HCT116 (cell line): ENCODE data around the gene ACOX3. TPM values are rescaled to one million over a fixed set of nuclear protein-coding genes. Genes with fewer than 3 reads are reported as not detected.

Experiments
- ATAC-seq: fragments of 200-7000 bp; cut with Tn5 transposase; 2 replicates; pipeline ENCODE4 v1.9.1; 2020; ENCODE audit warnings: mild to moderate bottlenecking, moderate library complexity
- BruUV-seq: library from RNA; stranded (reverse); fragments of 400-500 nt; replicated peaks from 2 replicates; lab custom pipeline; 2021; lab: Mats Ljungman, UMichigan
- CTCF ChIA-PET: fragments of 300-600 bp; sonication (Branson Sonifier 250); formaldehyde crosslinking; loops from one replicate; lab custom pipeline; 2021; ENCODE audit warnings: antibody characterized with exemption; lab: Charles Lee
- POLR2A ChIA-PET: fragments of 300-600, 350-600 bp; sonication (Branson Sonifier 250); formaldehyde crosslinking; loops from one replicate; lab custom pipeline; 2021; ENCODE audit warnings: antibody characterized with exemption; lab: Charles Lee
- RAD21 ChIA-PET, 2 experiments: fragments of 300-600 bp; sonication (Branson Sonifier 250); formaldehyde crosslinking; loops; one replicate each; lab custom pipeline; 2023; ENCODE audit warnings: low total read pairs in 2 of 2; ENCODE audit not compliant: uncharacterized antibody in 2 of 2, unreplicated experiment in 2 of 2, low non-redundant PET in 1 of 2; lab: Charles Lee
- DNase-seq: peaks from one replicate; pipeline ENCODE4 v3.0.0-alpha.2; 2010; ENCODE audit warnings: low read depth, low spot score
- H2AFZ ChIP-seq: fragments of 200-600 bp; shearing (Covaris generic), sonication (generic); 2 replicates; pipeline ENCODE4 v1.6.1; 2017; ENCODE audit warnings: low read depth, mixed run types, mixed read lengths, antibody characterized with exemption, low read length; ENCODE audit not compliant: poor library complexity, severe bottlenecking
- H3K27ac ChIP-seq: 2 replicates; pipeline ENCODE4 v1.5.1; 2012; ENCODE audit warnings: low read depth, low read length
- H3K27me3 ChIP-seq: fragments of 200-600 bp; sonication (generic); 2 replicates; pipeline ENCODE4 v1.6.1; 2016; ENCODE audit warnings: mixed run types, low read length, mixed read lengths; ENCODE audit not compliant: insufficient read depth
- H3K36me3 ChIP-seq, 2 experiments: fragments of 200-500 bp in 1 of 2; fragments of 200-600 bp in 1 of 2; sonication (Bioruptor generic) in 1 of 2; sonication (generic) in 1 of 2; 2 replicates each; pipeline versions ENCODE4 v1.5.1 to v1.6.1; 2014 to 2016; ENCODE audit warnings: low read length in 2 of 2, inconsistent platforms in 1 of 2, mixed read lengths in 1 of 2, mixed run types in 1 of 2; ENCODE audit not compliant: insufficient read depth in 2 of 2, control insufficient read depth in 1 of 2
- H3K4me1 ChIP-seq, 2 experiments: fragments of 200-600 bp in 1 of 2; sonication (generic) in 1 of 2; 2 replicates each; pipeline versions ENCODE4 v1.5.1 to v1.6.1; 2012 to 2017; ENCODE audit warnings: low read length in 2 of 2, inconsistent platforms in 1 of 2, mild to moderate bottlenecking in 1 of 2, mixed read lengths in 1 of 2, mixed run types in 1 of 2, moderate library complexity in 1 of 2; ENCODE audit not compliant: insufficient read depth in 2 of 2, control insufficient read depth in 1 of 2
- H3K4me2 ChIP-seq: fragments of 200-600 bp; sonication (generic); 2 replicates; pipeline ENCODE4 v1.6.1; 2017; ENCODE audit warnings: mixed run types, low read length, mixed read lengths
- H3K4me3 ChIP-seq, 2 experiments: fragments of 200-600 bp in 1 of 2; sonication (generic) in 1 of 2; replicated peaks in 1 of 2; 2 replicates each; pipeline ENCODE4 v1.5.1; 2011 to 2016; ENCODE audit warnings: low read length in 2 of 2, control low read depth in 1 of 2, low read depth in 1 of 2, mild to moderate bottlenecking in 1 of 2, mixed read lengths in 1 of 2, mixed run types in 1 of 2
- H3K79me2 ChIP-seq: fragments of 200-600 bp; sonication (generic); 2 replicates; pipeline ENCODE4 v1.6.1; 2017; ENCODE audit warnings: mild to moderate bottlenecking, mixed run types, low read length, moderate library complexity, mixed read lengths; ENCODE audit not compliant: insufficient read depth
- H3K9ac ChIP-seq: fragments of 200-600 bp; sonication (generic); 2 replicates; pipeline ENCODE4 v1.6.1; 2016; ENCODE audit warnings: low read length, mixed read lengths
- H3K9me2 ChIP-seq: fragments of 200-600 bp; sonication (generic), shearing (Covaris generic); 2 replicates; pipeline ENCODE4 v1.6.1; 2017; ENCODE audit warnings: mixed run types, mild to moderate bottlenecking, moderate library complexity; ENCODE audit not compliant: insufficient read depth
- H3K9me3 ChIP-seq, 2 experiments: fragments of 200-500 bp in 1 of 2; fragments of 200-600 bp in 1 of 2; sonication (Bioruptor generic) in 1 of 2; sonication (generic) in 1 of 2; 2 replicates each; pipeline ENCODE4 v1.6.1; 2014 to 2017; ENCODE audit warnings: low read length in 2 of 2, mixed read lengths in 2 of 2, inconsistent platforms in 1 of 2, low read depth in 1 of 2, mild to moderate bottlenecking in 1 of 2, mixed run types in 1 of 2, moderate library complexity in 1 of 2; ENCODE audit not compliant: control insufficient read depth in 1 of 2, insufficient read depth in 1 of 2
- H4K20me1 ChIP-seq: fragments of 200-600 bp; sonication (generic), shearing (Covaris generic); 2 replicates; pipeline ENCODE4 v1.6.1; 2017; ENCODE audit warnings: mixed run types, mild to moderate bottlenecking, moderate library complexity; ENCODE audit not compliant: insufficient read depth
- CTCF ChIP-seq, 3 experiments: fragments of 200-600 bp in 1 of 3; sonication (generic) in 1 of 3; IDR thresholded peaks in 2 of 3; conservative IDR thresholded peaks in 1 of 3; 2 replicates each; pipeline ENCODE4 v1.5.1; 2012 to 2017; ENCODE audit warnings: low read depth in 2 of 3, low read length in 2 of 3, antibody characterized with exemption in 1 of 3, borderline replicate concordance in 1 of 3, control low read depth in 1 of 3, mild to moderate bottlenecking in 1 of 3, mixed read lengths in 1 of 3, mixed run types in 1 of 3, moderate library complexity in 1 of 3; ENCODE audit not compliant: insufficient read depth in 1 of 3
- EGR1 ChIP-seq: IDR thresholded peaks from 2 replicates; pipeline ENCODE4 v1.6.1; 2012; ENCODE audit warnings: low read depth
- ELF1 ChIP-seq: IDR thresholded peaks from 2 replicates; pipeline ENCODE4 v1.6.1; 2012; ENCODE audit warnings: low read depth, borderline replicate concordance
- EZH2 ChIP-seq: fragments of 200-600 bp; sonication (generic); IDR thresholded peaks from 2 replicates; pipeline ENCODE4 v1.6.1; 2017; ENCODE audit warnings: antibody characterized with exemption, mixed run types
- EZH2phosphoT487 ChIP-seq: fragments of 200-600 bp; IDR thresholded peaks from 2 replicates; pipeline ENCODE4 v1.6.1; 2018; ENCODE audit warnings: antibody characterized with exemption, borderline replicate concordance
- FOSL1 ChIP-seq: IDR thresholded peaks from 2 replicates; pipeline ENCODE4 v1.6.1; 2012; ENCODE audit warnings: low read depth
- JUND ChIP-seq: IDR thresholded peaks from 2 replicates; pipeline ENCODE4 v1.6.1; 2012
- RAD21 ChIP-seq: IDR thresholded peaks from 2 replicates; pipeline ENCODE4 v1.6.1; 2012; ENCODE audit warnings: low read depth, mild to moderate bottlenecking
- REST ChIP-seq: IDR thresholded peaks from 2 replicates; pipeline ENCODE4 v1.6.1; 2012; ENCODE audit warnings: low read depth
- SIN3A ChIP-seq: IDR thresholded peaks from 2 replicates; pipeline ENCODE4 v1.6.1; 2012; ENCODE audit warnings: low read depth
- SP1 ChIP-seq: IDR thresholded peaks from 2 replicates; pipeline ENCODE4 v1.6.1; 2012; ENCODE audit warnings: low read depth
- TCF7L2 ChIP-seq: IDR thresholded peaks from 2 replicates; pipeline ENCODE4 v1.7.0; 2011; ENCODE audit warnings: borderline replicate concordance, inconsistent platforms; ENCODE audit not compliant: insufficient read depth, insufficient read length; ENCODE audit errors: extremely low read depth
- YY1 ChIP-seq: IDR thresholded peaks from 2 replicates; pipeline ENCODE4 v1.6.1; 2011; ENCODE audit warnings: low read length, low read depth, moderate library complexity, mild to moderate bottlenecking; ENCODE audit not compliant: insufficient replicate concordance; ENCODE audit errors: extremely low read depth
- ZFX ChIP-seq: fragments of 450-650 bp; IDR thresholded peaks from 2 replicates; pipeline ENCODE4 v1.6.1; 2017
- ZNF274 ChIP-seq: fragments of 200-500 bp; sonication (Bioruptor generic); IDR thresholded peaks from 2 replicates; pipeline ENCODE4 v1.6.1; 2014; ENCODE audit warnings: mild to moderate bottlenecking, low read depth, low read length, inconsistent platforms
- intact Hi-C: fragments of 100-400 bp; cut with micrococcal nuclease; formaldehyde crosslinking; loops from 2 replicates; pipeline ENCODE4 v1.10.0; 2022
- total RNA-seq: library from RNA; stranded (reverse); gene quantifications from one replicate; pipeline ENCODE4 v1.2.1, GENCODE V29; 2021; ENCODE audit not compliant: unreplicated experiment
- TF ChIP-seq, protein P1 (sequence below): IDR thresholded peaks from 2 replicates; pipeline ENCODE4 v1.6.1; 2011; ENCODE audit warnings: mild to moderate bottlenecking, low read length, moderate library complexity; ENCODE audit not compliant: insufficient replicate concordance; ENCODE audit errors: extremely low read depth
- TF ChIP-seq, protein P2 (sequence below): IDR thresholded peaks from 2 replicates; pipeline ENCODE4 v1.6.1; 2012

The ACOX3 gene
- total RNA-seq, 1 experiment from 2014 or later, result 16.9 TPM

DNA sequence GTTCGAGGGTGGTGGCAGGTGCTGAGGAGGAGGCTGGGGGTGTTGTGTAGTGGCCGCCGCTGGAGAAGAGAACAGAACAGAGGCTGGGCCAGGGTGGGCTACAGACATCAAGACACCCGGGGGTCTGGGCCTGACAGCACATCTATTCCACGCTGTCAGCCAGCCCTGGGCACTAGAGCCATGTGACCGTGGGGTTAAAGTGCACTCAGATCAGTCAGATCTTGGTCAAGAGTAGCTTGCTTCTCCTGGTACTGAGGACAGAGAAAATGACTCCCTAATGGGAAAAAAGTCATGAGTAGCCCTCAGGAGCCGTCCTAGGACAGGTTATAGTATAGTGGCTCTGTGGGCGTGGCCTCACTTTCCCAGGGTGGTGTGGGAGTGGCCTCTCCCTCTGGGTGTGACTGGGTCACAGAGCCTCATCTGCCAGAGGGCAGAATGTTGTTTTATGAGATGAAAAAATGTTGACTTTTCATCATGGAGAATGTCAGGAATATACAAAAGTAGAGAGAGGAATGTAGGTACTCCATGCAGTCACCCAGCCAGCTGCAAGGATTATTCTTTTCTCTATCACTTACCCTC lies 19.4 kb upstream of the ACOX3 start:
- intact Hi-C loops, result loop anchor here (10.0 kb wide), 1 partner anchor 455 kb away; no protein-coding TSS in a partner anchor
- Histone ChIP-seq H3K79me2 (peaks cover 6% of the 10 kb centered on the region; the same call in 1 of the 2 replicates), H4K20me1 (no peaks in the 10 kb centered on the region), H3K27ac (no peak overlapping the region), H3K27me3 (no peaks in the 10 kb centered on the region), H3K9me3 (no peaks in the 10 kb centered on the region), H3K9ac (no peak overlapping the region), H3K36me3 (peaks cover 19 to 27% of the 10 kb centered on the region in 2 experiments), H3K4me2 (no peak overlapping the region), H3K9me2 (no peaks in the 10 kb centered on the region)
- ATAC-seq, result peak; percentile 87
- POLR2A ChIA-PET, result no interaction called here
- no peak for DNase-seq
- RAD21 ChIA-PET, result no interaction called here
- TF ChIP-seq JUND, result no peak
- TF ChIP-seq, protein P1, sequence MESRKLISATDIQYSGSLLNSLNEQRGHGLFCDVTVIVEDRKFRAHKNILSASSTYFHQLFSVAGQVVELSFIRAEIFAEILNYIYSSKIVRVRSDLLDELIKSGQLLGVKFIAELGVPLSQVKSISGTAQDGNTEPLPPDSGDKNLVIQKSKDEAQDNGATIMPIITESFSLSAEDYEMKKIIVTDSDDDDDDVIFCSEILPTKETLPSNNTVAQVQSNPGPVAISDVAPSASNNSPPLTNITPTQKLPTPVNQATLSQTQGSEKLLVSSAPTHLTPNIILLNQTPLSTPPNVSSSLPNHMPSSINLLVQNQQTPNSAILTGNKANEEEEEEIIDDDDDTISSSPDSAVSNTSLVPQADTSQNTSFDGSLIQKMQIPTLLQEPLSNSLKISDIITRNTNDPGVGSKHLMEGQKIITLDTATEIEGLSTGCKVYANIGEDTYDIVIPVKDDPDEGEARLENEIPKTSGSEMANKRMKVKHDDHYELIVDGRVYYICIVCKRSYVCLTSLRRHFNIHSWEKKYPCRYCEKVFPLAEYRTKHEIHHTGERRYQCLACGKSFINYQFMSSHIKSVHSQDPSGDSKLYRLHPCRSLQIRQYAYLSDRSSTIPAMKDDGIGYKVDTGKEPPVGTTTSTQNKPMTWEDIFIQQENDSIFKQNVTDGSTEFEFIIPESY, result no peak
- no peak for TF ChIP-seq EGR1
- no peak for TF ChIP-seq RAD21
- TF ChIP-seq, protein P2, sequence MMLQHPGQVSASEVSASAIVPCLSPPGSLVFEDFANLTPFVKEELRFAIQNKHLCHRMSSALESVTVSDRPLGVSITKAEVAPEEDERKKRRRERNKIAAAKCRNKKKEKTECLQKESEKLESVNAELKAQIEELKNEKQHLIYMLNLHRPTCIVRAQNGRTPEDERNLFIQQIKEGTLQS, result no peak
- TF ChIP-seq SIN3A, result no peak
- no peak for TF ChIP-seq ZFX
- no peak for TF ChIP-seq REST
- TF ChIP-seq SP1, result no peak
- TF ChIP-seq YY1, result no peak
- TF ChIP-seq EZH2phosphoT487, result no peak
- no peak for TF ChIP-seq TCF7L2
- no peak for TF ChIP-seq EZH2
- TF ChIP-seq ELF1, result no peak
- no peak for TF ChIP-seq CTCF (IDR thresholded peaks at IDR 0.05 in 2 of 3, conservative IDR thresholded peaks at IDR 0.05 in 1 of 3; ENCODE audit: borderline replicate concordance in 1 of 3, insufficient read depth in 1 of 3, low read depth in 2 of 3, low read length in 2 of 3)
- no peak for TF ChIP-seq ZNF274
- no peak for TF ChIP-seq FOSL1
- TF ChIP-seq, all 23 proteins: peak for 0
- BruUV-seq, result no TSS peak
- H3K4me1 ChIP-seq, result peaks cover 0 to 4% of the 10 kb centered on the region in 2 experiments; a peak in 1 of 4 replicates
- CTCF ChIA-PET, result no interaction called here
- no peak overlapping the region for H3K4me3 ChIP-seq
- no peak overlapping the region for H2AFZ ChIP-seq
